ENCODE results near the gene PRKCD.

GRCh38 chr3:53147903-53148400 lies 13.1 kb upstream of the PRKCD start:
- no peak for TF ChIP-seq CTCF (conservative IDR thresholded peaks at IDR 0.05; ENCODE audit: low read length)
- TF ChIP-seq EZH2phosphoT487 (IDR thresholded peaks at IDR 0.05; ENCODE audit: borderline replicate concordance) = no peak

Measured in Loucy (cell line).